ENCODE results near the gene ANTXR1.

DNA sequence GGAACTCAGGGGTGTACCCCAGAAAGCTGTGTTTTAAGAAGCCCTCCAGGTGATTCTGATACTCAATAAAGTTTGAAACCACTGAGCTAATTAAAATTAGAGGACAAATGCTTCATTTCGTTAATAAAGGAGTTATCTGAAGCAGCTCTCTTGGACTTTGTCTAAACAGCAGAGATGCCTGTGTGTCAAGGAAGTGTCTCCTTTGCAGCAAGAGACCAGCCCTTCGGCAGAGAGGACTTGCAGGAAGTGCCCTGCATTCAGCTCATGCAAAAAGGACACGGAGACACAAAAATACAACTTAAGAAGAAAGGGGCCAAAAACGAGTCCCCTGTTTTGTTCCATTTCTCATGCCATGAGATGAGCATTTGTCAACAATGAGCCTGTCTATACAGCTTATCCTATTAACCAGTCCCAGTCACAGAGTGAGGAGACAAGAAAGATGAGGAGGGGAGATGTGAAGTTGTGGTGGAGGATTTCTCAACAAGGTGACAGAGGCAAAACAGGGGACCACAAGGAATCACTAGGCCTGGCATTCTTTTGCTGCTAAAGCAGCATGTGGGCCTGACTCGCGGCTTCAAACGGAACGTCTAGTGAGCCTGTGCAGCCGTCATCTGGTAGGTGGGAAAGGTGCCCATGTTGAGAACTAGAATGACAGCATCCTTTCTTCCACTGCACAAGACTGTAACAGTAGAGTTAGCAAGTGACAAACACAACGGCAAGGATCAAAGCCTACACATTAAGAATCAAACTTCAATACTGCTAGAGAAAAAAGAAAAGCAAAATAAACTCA is 152.3 kb downstream of the ANTXR1 start:
- TF ChIP-seq POLR2AphosphoS5 (IDR thresholded peaks at IDR 0.05) (no peak), CTCF (IDR thresholded peaks at IDR 0.05) (no peak)

Measured in gastroesophageal sphincter (tissue), 3 donors.